Stimulated activated CD8-positive, alpha-beta memory T cell treated with anti-CD3 and anti-CD28 coated beads, Interleukin-4, amount 100 ng/mL, for 4 hours (primary cell): ENCODE results near the gene VAMP3.

Experiments
- DNase-seq, 2 donors: peaks; one replicate each; pipeline ENCODE4 v3.0.0-alpha.2; 2020; ENCODE audit warnings: low read depth in 2 of 2, low spot score in 1 of 2

Gene VAMP3

GRCh38 chr1:7770997-7771822 is at the start of gene VAMP3:
TSS of gene VAMP3 (plus strand) at chr1:7771296. CDS start at chr1:7771384, 88 bp downstream.
- DNase-seq: peak; percentile 77 to 78

- no peak for DNase-seq
Measured at GRCh38 chr1:7721940-7722669, 49.0 kb upstream of the VAMP3 start.

GRCh38 chr1:7722670-7723012 is 48.5 kb upstream of the VAMP3 start:
- DNase-seq: no peak

GRCh38 chr1:7726623-7727022 is 44.5 kb upstream of the VAMP3 start:
- no peak for DNase-seq

- DNase-seq: no peak
Measured at GRCh38 chr1:7727809-7728471, 43.2 kb upstream of the VAMP3 start.

- no peak for DNase-seq
Measured at GRCh38 chr1:7729761-7730160, 41.3 kb upstream of the VAMP3 start.

- DNase-seq: no peak
Measured at GRCh38 chr1:7732331-7732730, 38.8 kb upstream of the VAMP3 start.

- DNase-seq: no peak
Measured at GRCh38 chr1:7733276-7733675, 37.8 kb upstream of the VAMP3 start.

- DNase-seq: no peak
Measured at GRCh38 chr1:7738044-7738443, 33.1 kb upstream of the VAMP3 start.

- no peak for DNase-seq
Measured at GRCh38 chr1:7743346-7743745, 27.8 kb upstream of the VAMP3 start.

- no peak for DNase-seq
Measured at GRCh38 chr1:7744882-7745281, 26.2 kb upstream of the VAMP3 start.

- DNase-seq: no peak
Measured at GRCh38 chr1:7745783-7746182, 25.3 kb upstream of the VAMP3 start.

GRCh38 chr1:7747605-7748004 is 23.5 kb upstream of the VAMP3 start:
- DNase-seq: no peak

- DNase-seq: no peak
Measured at GRCh38 chr1:7749126-7749525, 22.0 kb upstream of the VAMP3 start.

GRCh38 chr1:7751174-7751573 is 19.9 kb upstream of the VAMP3 start:
- DNase-seq: no peak

GRCh38 chr1:7752512-7753417 is 18.3 kb upstream of the VAMP3 start:
- DNase-seq: peak in 1 of 2 donors; percentile 24

GRCh38 chr1:7753641-7754040 is 17.5 kb upstream of the VAMP3 start:
- no peak for DNase-seq

GRCh38 chr1:7754234-7754633 is 16.9 kb upstream of the VAMP3 start:
- no peak for DNase-seq

GRCh38 chr1:7755448-7755847 is 15.6 kb upstream of the VAMP3 start:
- DNase-seq: no peak

- DNase-seq: no peak
Measured at GRCh38 chr1:7760245-7760644, 10.9 kb upstream of the VAMP3 start.

GRCh38 chr1:7761103-7761502 is 10.0 kb upstream of the VAMP3 start:
- DNase-seq: no peak
